ENCODE results near the gene WFDC2.

- no peak for TF ChIP-seq POLR2A (IDR thresholded peaks at IDR 0.05; ENCODE audit: control extremely low read depth in 1 of 2, low read depth in 2 of 2, low read length in 2 of 2)
- TF ChIP-seq CTCF (IDR thresholded peaks at IDR 0.05; ENCODE audit: control extremely low read depth in 1 of 3, insufficient read depth in 1 of 3, low read depth in 1 of 3, low read length in 3 of 3) = no peak
- TF ChIP-seq NRF1 (IDR thresholded peaks at IDR 0.05; ENCODE audit: low read depth, low read length) = no peak
- no peak for TF ChIP-seq CREB1 (IDR thresholded peaks at IDR 0.05)
- TF ChIP-seq SP2 (IDR thresholded peaks at IDR 0.05; ENCODE audit: low read length) = no peak
- TF ChIP-seq TAF1 (IDR thresholded peaks at IDR 0.05; ENCODE audit: low read depth, low read length) = no peak
These were observed 19.6 kb downstream of the WFDC2 start for GRCh38 chr20:45489083-45489531.

Data from H1 (cell line).